ENCODE measurements around the gene TNXB. TPM values are rescaled to one million over a fixed set of nuclear protein-coding genes. Genes with fewer than 3 reads are reported as not detected.
"Not testable (repeated sequence)": the region's sequence is repeated elsewhere in the genome, so short reads cannot be mapped to it uniquely, and the experiment has no call there.

TNXB gene
- total RNA-seq, 1 experiment from 2014 or later, result 10.6 TPM

DNA sequence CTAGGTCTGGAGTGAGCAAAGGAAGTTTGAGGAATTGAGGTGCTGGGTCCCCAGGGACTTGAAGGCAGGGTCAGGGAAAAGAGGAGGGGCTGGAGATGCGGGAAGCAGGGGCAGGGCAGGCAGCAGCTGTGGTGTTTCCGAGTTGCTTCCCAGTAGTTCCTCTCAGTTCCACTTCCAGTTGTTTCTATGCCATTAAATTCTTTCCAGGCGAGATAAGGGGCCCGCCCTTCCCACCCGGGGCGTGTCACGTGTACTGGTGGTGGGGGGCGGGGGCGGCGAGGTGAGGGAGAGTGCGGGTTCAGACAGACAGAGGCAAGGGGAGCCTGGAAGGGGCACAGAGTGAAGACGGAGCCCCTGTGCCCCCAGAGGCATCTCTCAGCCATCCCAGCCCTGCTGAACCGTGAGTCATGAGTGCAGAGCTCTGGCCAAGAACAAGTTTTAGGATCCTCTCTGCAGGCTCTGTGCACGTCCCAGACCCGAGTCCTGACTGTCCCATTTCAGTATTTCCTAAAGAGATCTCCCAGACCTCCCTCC, 977 bp downstream of the TNXB start:
- intact Hi-C loops (cut with micrococcal nuclease; ENCODE audit: unreplicated experiment), result no loop called here
- TF ChIP-seq, protein P1, sequence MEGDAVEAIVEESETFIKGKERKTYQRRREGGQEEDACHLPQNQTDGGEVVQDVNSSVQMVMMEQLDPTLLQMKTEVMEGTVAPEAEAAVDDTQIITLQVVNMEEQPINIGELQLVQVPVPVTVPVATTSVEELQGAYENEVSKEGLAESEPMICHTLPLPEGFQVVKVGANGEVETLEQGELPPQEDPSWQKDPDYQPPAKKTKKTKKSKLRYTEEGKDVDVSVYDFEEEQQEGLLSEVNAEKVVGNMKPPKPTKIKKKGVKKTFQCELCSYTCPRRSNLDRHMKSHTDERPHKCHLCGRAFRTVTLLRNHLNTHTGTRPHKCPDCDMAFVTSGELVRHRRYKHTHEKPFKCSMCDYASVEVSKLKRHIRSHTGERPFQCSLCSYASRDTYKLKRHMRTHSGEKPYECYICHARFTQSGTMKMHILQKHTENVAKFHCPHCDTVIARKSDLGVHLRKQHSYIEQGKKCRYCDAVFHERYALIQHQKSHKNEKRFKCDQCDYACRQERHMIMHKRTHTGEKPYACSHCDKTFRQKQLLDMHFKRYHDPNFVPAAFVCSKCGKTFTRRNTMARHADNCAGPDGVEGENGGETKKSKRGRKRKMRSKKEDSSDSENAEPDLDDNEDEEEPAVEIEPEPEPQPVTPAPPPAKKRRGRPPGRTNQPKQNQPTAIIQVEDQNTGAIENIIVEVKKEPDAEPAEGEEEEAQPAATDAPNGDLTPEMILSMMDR (IDR thresholded peaks at IDR 0.05; ENCODE audit: unreplicated experiment), result no peak
- Mint-ChIP-seq H3K36me3 (ENCODE audit: insufficient read depth, unreplicated experiment) (peaks cover 11% of the 10 kb centered on the region), H3K4me3 (ENCODE audit: low read depth, unreplicated experiment) (no peak overlapping the region), H3K4me1 (ENCODE audit: low read depth, unreplicated experiment) (peaks cover 9% of the 10 kb centered on the region), H3K27me3 (ENCODE audit: unreplicated experiment) (peaks cover 73% of the 10 kb centered on the region), H3K27ac (ENCODE audit: unreplicated experiment) (no peak overlapping the region), H3K9me3 (ENCODE audit: low read depth, unreplicated experiment) (no peaks in the 10 kb centered on the region)
- CTCF ChIA-PET, result no interaction called here
- BruUV-seq (replicated peaks), result no TSS peak
- no peak for DNase-seq

DNA sequence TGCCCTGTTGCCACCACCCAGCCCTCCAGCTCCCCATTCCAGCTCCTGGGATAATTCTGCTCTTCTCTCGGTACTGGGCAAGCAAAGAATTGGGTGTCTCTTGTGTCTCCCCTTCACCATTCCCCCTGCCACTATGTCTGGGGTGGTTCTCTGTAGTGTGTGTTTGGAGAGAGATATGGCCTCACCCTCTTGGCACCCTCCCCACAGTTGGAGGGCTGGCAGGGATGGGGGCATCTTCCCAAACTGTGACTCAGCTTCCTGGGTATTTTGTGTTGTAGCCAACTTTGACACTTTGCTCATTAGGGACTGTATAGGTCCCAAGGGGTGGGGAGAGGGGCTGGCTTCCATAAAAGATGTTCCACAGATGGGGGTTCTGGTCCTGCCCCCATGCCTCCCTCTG, 1.7 kb downstream of the TNXB start:
- CTCF ChIA-PET, result interaction anchor here (1.1 kb wide), 1 partner anchor 9 kb away, joined by 3 read pairs; no protein-coding TSS in a partner anchor
- H3K36me3 Mint-ChIP-seq (ENCODE audit: insufficient read depth, unreplicated experiment), result peaks cover 7% of the 10 kb centered on the region
- no peak for DNase-seq
- H3K4me1 Mint-ChIP-seq (ENCODE audit: low read depth, unreplicated experiment), result peaks cover 9% of the 10 kb centered on the region
- intact Hi-C loops (cut with micrococcal nuclease; ENCODE audit: unreplicated experiment), result no loop called here
- BruUV-seq (replicated peaks), result no TSS peak
- H3K9me3 Mint-ChIP-seq (ENCODE audit: low read depth, unreplicated experiment), result no peaks in the 10 kb centered on the region
- H3K27me3 Mint-ChIP-seq (ENCODE audit: unreplicated experiment), result peaks cover 76% of the 10 kb centered on the region
- H3K4me3 Mint-ChIP-seq (ENCODE audit: low read depth, unreplicated experiment), result no peak overlapping the region
- no peak overlapping the region for H3K27ac Mint-ChIP-seq (ENCODE audit: unreplicated experiment)
- TF ChIP-seq, protein P1 (IDR thresholded peaks at IDR 0.05; ENCODE audit: unreplicated experiment), result no peak

DNA sequence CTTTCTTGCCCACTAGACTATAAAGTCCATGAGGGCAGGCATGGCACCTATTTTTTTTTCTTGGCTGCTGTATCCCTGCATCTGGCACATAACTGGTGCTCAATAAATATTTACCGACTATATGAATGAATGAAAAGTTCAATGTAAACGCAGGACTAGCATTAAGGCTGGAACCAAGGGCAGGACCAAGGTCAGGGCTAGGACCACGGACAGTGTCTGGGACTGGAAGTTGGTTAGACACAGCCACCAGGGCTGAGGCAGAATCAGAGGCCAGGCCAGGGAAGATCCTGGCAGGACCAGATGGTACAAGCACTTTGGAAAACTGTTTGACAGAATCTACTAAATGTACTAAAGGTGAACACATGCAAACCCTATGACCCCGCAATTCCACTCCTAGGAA, 3.7 kb downstream of the TNXB start:
- Mint-ChIP-seq H3K4me3 (ENCODE audit: low read depth, unreplicated experiment) (no peak overlapping the region), H3K9me3 (ENCODE audit: low read depth, unreplicated experiment) (no peaks in the 10 kb centered on the region), H3K4me1 (ENCODE audit: low read depth, unreplicated experiment) (peaks cover 9% of the 10 kb centered on the region), H3K27me3 (ENCODE audit: unreplicated experiment) (peaks cover 77% of the 10 kb centered on the region), H3K36me3 (ENCODE audit: insufficient read depth, unreplicated experiment) (peaks cover 7% of the 10 kb centered on the region), H3K27ac (ENCODE audit: unreplicated experiment) (no peak overlapping the region)
- BruUV-seq (replicated peaks), result no TSS peak
- DNase-seq, result no peak
- TF ChIP-seq, protein P1 (IDR thresholded peaks at IDR 0.05; ENCODE audit: unreplicated experiment), result no peak
- intact Hi-C loops (cut with micrococcal nuclease; ENCODE audit: unreplicated experiment), result no loop called here
- CTCF ChIA-PET, result no interaction called here

DNA sequence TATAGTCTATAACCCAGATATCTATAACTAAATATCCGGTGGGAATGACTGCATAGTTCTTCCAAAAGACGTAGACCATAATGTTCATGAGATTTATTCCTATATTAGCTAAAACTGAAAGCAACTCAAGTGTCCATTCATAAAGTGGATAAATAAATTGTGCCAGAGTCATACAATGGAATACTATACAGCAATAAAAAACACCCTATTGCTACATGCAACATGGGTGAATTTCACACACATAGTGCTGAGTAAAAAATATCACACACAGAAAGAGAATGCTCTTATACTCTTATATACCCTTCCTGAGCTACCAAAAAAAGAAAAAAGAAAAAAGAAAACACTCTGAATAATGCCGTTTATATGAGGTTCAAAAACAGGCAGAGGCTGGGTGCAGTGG, 6.9 kb downstream of the TNXB start:
- Mint-ChIP-seq H3K36me3 (ENCODE audit: insufficient read depth, unreplicated experiment) (no peaks in the 10 kb centered on the region), H3K4me1 (ENCODE audit: low read depth, unreplicated experiment) (no peaks in the 10 kb centered on the region), H3K4me3 (ENCODE audit: low read depth, unreplicated experiment) (no peak overlapping the region), H3K27ac (ENCODE audit: unreplicated experiment) (no peak overlapping the region), H3K27me3 (ENCODE audit: unreplicated experiment) (peaks cover 77% of the 10 kb centered on the region), H3K9me3 (ENCODE audit: low read depth, unreplicated experiment) (no peaks in the 10 kb centered on the region)
- no TSS peak for BruUV-seq (replicated peaks)
- CTCF ChIA-PET, result interaction anchor here (0.6 kb wide), 2 partner anchors 26 to 749 kb away, joined by 3 to 9 read pairs; partner anchors contain the start of gene ATF6B
- DNase-seq, result no peak
- intact Hi-C loops (cut with micrococcal nuclease; ENCODE audit: unreplicated experiment), result no loop called here
- TF ChIP-seq, protein P1 (IDR thresholded peaks at IDR 0.05; ENCODE audit: unreplicated experiment), result no peak

DNA sequence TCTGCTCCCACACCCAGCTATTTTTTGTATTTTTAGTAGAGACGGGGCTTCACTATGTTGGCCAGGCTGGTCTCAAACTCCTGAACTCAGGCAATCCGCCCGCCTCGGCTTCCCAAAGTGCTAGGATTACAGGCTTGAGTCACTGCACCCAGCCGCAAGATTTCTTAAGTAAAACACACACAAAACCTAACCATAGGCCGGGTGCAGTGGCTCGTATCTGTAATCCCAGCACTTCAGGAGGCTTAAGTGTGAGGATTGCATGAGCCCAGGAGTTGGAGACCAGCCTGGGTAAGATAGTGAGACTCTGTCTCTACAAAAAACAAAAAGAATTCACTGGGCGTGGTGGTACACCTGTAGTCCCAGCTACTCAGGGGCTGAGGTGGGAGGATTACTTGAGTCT, 8.9 kb downstream of the TNXB start:
- DNase-seq; H3K4me3 Mint-ChIP-seq (ENCODE audit: low read depth, unreplicated experiment); intact Hi-C loops (cut with micrococcal nuclease; ENCODE audit: unreplicated experiment); H3K27ac Mint-ChIP-seq (ENCODE audit: unreplicated experiment); BruUV-seq (replicated peaks); H3K9me3 Mint-ChIP-seq (ENCODE audit: low read depth, unreplicated experiment): not testable (repeated sequence)
- CTCF ChIA-PET, result interaction anchor here (0.6 to 0.8 kb wide), 3 partner anchors 19 to 1245 kb away, joined by 3 to 7 read pairs (median 3); no protein-coding TSS in a partner anchor
- Mint-ChIP-seq H3K36me3 (ENCODE audit: insufficient read depth, unreplicated experiment) (peaks cover 12% of the 10 kb centered on the region), H3K4me1 (ENCODE audit: low read depth, unreplicated experiment) (peaks cover 20% of the 10 kb centered on the region), H3K27me3 (ENCODE audit: unreplicated experiment) (peaks cover 77% of the 10 kb centered on the region)

All from Calu3 (cell line).